GM15510 (cell line): ENCODE data around the gene PDGFA.

Experiments used
- POLR2A ChIP-seq: IDR thresholded peaks from 3 replicates; pipeline ENCODE4 v1.6.1; 2011; ENCODE audit warnings: borderline replicate concordance; ENCODE audit not compliant: insufficient read length; ENCODE audit errors: extremely low read depth

PDGFA gene

DNA sequence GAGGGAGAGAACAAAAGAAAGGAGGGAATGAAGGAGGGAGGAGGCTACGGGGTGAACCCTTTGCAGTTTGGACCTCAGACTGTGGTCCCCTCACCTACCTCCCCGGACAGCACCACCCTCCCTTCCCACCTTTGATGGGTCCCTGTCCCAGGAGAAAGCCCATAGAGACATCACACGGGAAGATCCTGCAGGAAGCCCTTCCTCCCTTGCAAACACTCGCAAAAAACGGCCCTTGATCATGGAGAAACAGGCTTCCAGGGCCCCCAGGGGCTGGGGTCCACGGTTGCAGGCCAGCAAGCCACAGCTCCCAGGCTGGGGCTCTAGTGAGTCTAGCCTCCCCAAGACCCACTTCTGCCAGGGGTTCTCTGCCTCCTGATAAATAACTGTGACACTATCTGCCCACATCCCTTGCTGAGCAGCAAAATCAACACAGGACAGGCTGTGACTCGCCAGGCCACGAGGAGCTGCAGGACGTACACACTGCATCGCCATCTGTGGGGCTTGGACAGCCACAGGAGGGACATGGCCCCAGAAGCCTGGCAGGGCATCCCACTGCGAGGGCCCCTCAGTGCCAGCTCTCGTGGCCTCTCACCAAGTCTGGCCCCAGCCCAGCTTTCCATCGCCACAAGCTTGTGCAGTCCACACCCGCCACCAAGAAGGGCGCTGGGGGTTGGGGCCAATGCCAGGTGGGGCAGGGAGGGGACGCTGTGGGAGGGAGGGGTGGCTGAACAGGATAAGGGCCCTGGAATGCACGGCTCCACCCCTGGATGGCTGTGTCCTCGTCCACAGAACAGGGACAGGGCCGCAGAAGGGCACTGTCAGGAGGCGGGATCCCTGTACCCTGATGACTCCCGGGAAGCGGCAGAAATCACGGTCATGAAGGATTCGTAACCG lies 34.2 kb downstream of the PDGFA start:
- TF ChIP-seq POLR2A: no peak

DNA sequence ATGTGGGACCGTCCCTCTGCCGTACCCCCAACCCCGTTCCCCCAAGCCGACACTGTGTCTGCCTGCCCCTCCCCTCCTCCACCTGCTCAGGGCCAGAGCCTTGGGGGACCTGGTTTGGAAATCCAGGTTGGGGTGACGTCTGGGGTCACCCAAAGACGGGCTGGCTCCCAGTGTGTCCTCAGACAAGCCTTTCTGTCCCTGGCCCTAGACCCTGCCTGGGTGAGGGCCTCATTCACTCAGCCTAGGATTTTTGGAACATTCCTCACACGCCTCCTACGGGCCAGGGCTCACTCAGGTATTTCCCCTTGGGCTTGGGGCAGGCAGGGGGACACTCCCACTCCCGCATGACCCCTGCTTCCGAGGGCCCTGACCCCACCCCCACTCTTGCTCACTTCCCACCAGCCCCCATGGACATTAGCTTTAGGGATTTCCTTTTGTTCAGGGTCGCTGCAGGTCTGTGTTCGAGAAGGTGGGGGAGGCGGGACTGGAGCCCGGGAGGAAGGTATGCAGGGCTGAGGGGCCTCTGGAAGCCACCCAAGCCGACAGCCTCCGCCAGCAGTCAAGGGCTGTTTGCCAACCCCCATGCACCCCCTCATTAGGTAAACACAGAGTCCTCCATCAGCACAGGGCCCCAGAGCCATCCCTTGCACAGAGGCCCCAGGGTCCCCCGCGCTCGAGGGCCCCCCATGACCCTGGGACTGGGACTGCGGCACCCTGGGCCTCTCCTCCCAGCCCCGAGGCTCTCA lies 35.1 kb downstream of the PDGFA start:
- no peak for TF ChIP-seq POLR2A

DNA sequence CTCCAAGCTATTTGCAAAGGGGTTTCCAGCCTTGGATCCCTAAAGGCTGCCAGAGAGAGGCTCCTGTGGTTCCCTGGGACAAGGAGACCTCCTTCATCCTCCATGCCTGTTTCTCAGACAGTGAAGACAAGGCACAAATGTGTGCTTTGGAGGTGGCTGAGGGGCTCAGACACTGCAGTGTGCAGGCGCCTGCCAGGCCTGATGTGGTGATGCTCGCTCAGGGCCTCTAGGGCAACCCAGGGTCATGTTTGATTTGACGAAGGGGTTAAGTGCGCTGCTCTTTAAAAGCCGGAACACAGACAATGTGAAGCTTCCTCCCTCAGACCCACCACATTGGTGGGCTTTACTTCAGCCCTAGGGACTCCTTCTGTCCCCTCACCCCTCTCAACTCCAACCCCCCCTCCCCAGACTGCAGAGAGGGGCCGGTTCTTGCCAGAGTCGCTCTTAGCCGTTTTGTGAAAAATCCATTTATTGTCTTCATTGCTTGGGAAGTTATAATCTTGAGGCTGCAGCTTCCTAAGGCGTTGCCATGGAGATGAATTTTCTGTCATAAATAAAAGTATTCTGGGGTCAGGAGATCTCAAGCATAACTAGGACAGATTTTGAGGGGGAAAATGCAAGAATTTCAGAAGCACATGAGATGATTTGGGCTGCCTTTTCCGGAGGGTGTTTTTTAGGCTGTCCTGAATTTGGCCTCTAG lies 35.8 kb downstream of the PDGFA start:
- TF ChIP-seq POLR2A: no peak

DNA sequence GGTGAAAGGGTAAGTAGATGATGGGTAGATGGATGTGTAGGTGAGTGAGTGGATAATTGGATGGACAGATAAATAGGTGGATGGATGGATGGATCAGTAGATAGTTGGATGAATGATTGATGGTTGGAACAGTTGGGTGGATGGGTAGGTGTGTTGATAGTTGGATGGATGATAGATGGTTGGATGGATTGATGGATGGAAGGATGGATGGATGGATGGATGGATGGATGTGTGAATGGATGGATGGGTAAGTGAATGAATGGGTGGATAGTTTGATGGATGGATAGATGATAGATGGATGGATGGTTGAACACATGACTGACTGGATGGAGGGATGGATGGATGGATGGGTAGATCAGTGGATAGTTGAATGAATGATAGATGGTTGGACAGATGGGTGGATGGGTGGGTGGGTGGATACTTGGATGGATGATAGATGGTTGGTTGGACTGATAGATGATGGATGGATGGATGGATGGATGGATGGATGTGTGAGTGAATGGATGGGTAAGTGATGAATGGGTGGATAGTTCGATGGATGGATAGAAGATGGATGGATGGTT lies 37.0 kb downstream of the PDGFA start:
- TF ChIP-seq POLR2A: no peak

DNA sequence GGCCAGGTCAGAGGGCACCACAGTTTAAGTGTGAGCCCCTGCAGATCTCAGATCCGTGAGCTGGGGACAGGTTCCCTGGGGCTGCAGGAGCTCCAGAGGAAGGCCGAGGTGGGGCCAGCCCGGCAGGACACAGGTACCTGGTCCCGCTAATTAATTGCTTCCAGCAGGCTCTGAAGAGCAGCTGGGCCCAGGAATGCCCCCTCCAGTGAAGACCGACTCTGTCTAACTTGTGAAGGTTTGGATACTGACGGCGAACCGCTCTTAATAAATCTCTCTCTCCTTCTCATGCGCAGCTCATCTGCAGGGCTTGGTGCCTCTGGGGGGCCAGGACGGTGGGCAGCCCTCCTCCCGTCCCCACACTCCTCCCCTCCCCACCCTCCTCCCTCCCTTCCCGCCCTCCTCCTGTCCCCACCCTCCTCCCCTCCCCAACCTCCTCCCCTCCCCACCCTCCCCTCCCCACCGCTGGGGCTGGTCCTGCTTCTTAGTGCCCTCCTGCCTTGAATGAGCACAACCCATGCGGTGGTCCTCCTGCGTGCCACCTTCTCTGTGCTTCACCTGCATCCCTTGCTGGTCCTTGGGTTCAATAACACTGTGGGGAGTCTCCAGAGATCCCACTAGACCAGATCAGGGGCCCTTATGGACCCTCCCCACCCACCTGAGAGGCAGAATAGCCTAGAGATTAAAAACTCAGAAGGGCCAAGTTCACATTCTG lies 38.3 kb downstream of the PDGFA start:
- TF ChIP-seq POLR2A: no peak

DNA sequence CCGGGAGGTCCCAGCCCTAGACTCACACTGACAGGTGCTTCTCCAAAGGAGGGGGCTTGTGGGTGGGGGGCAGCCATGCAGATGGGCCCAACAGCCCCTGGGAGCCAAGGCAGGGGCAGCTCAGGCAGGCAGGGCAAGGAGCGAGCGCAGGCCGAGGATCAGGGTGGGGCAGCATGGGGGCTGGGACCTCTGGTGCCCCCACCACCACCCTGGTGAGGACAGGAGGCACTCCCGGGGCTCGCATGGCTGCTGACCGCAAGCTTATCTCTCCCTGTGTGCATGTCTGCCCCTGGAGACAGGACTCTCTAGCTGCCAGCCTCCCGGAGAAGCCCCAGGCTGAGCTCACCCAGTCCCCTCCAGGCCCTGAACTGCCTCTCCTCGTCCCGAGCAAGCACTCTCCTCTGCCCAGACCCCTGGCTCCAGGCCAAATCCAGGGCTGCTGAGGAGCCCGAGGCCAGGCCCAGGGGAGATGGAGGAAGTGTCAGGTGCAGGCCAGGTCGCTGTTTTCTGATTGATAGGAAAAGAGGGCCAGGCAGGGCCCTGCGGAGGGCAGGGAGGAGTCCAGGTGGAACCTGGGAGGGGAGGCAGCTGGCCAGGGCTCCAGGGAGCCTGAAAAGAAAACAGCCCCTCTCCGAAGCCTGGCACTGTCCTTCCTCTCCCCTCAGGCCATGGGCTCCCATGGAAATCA lies 39.0 kb downstream of the PDGFA start:
- TF ChIP-seq POLR2A: no peak

DNA sequence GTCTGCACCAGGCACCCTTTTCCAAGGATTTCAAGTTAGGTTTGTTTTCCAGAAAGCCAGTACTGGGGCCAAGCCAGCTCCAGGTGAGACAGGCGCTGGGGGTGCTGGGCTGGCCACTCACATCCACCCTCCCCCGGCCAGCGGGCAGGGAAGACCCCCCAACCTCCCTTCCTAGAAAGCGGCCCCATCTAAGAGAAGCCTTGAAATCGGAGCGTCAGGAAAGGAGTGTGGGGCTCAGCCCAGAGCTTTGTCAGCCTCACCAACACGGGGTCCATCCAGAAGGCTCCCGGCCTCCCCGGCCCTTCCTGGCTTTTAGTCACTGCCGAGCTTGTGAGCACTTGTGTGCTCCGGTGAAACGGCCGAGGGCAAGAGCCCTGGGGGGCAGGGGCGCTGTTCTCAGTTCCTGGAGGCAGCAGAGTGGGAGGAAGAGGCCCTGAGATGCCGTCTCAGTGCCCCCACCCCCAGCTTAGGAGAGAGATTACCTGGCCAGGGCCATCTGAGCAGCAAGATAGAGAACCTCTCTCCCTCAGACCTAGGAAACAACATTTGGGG lies 39.6 kb downstream of the PDGFA start:
- no peak for TF ChIP-seq POLR2A

DNA sequence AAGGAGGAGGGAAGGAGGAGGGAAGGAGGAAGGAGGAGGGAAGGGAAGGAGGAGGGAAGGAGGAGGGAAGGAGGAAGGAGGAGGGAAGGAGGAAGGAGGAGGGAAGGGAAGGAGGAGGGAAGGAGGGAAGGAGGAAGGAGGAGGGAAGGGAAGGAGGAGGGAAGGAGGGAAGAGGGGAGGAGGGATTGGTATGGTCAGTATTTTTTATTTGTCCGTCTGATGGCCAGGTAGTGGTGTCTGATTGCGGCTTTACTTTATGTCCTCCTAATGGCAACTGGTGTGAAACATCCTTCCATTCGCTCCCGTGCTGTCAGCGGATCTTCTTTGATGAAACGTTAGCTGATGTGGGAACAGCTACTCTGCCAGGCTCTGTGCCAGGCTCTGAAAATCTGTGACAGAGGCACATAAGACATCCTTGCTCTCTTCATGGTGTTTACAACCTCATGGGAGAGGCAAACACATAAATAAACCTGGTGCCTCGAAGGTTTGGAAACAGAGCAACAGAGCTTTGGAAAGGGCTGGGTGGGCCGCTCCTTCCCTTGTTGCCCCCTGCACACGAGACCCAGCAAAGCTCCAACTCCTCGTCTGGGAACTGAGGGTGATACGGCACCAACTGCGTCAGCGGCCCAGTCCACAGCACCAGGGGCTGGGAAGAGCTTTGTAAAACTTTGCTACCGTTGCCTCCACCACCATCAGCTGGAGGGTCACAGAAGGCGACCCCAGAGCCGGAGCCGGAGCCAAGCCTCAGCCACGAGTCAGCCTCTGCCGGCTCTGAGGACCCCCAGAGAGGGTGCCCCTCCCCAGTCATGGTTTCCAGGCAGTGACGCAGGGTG lies 40.3 kb downstream of the PDGFA start:
- no peak for TF ChIP-seq POLR2A

DNA sequence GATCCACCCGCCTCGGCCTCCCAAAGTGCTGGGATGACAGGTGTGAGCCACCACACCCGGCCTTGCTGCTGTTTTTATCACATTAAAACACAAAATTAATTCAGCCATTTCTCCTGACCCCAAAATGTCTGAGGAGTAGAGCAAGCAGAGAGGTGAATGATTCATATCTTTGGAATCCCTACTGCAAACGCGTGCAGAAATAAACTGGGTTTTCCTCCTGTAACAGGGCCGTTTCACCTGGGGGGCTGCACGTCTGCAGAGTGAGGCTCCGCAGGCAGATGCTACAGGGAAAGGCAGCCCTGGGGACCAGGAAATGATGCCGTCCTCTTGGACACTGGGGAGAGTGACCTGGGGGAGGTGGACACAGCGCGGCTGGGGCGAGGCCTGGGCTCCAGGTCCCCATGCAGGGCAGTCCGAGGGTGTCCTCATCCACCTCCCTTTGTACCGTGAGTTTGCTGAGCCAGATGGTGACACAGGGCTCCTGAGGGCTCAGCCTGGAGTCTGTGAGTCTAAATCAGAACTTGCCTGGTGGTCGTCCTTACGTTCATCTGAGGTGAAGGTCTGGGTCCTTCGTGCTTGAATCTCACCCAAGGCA lies 41.9 kb downstream of the PDGFA start:
- TF ChIP-seq POLR2A: no peak

DNA sequence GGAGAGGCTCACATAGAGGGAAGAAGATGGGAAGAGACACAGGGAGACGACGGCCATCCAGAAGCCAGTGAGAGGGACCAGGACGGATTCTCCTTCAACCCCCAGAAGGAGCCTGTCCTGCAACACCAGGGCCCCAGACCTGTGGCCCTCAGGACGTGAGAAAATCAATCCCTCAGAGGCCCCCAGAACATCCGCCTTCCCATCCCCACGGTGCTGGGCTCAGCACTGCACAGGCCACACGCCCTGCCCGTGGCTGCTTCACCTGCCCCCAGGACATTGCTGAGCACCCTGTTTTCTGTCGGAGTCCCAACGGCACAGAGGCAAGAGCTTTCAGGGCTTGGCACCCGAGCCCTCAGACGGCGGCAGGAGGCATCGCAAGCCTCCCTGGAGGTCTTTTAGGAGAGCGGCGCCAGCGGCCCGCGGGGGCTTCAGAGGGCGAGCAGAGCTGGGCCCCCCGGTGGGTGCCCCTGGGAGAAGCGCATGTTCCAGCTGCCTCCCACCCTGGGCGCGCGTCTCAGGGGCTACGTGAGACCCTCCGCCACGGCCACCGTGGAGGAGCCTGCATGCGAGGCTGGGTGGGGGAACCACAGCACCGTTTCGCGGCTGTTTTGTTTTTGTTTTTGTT lies 42.8 kb downstream of the PDGFA start:
- TF ChIP-seq POLR2A: no peak

DNA sequence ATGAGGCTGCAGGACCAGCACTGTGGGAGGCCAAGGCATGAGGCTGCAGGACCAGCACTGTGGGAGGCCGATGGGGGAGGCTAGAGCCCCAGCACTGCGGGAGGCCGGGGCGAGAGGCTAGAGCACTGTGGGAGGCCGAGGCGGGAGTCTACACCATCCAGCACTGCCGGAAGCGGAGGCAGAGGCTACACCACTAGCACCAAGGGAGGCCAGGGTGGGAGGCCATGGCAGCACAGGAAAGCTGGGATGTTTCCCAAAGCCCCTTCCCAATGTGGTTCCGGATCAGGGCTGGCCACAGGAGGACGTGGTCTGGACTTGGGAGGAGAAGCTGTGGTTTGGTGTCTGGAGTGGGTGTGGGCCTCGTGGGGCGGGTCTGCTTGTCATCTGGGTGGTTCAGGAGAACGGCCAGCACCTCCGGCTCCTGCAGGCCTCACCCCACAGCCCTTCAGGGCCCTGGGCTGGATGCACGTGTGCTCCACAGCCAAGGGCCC lies 43.6 kb downstream of the PDGFA start:
- TF ChIP-seq POLR2A: no peak

DNA sequence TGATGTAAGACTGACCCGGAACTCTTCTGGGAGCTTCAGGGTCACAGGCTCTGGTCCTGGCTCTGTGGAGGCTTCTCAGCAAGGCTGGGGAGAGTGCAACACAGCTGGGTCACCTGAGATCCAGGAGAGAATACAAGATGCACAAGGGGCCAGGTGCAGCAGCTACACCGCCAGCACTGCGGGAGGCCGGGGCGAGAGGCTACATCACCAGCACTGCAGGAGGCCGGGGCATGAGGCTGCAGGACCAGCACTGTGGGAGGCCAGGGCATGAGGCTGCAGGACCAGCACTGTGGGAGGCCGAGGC lies 44.3 kb downstream of the PDGFA start:
- no peak for TF ChIP-seq POLR2A
